Lung microvascular endothelial cell (primary cell): ENCODE measurements around the gene RAB12. TPM values are rescaled to one million over a fixed set of nuclear protein-coding genes. Genes with fewer than 3 reads are reported as not detected.
A peak's percentile ranks its signal among the peaks of the same experiment; 100 is the strongest.
"Not testable (repeated sequence)": the region's sequence is repeated elsewhere in the genome, so short reads cannot be mapped to it uniquely, and the experiment has no call there.

Source experiments
- DNase-seq, 2 donors: peaks; one replicate each; pipeline versions ENCODE4 v3.0.0 to v3.0.0-alpha.2; 2010; ENCODE audit warnings: low read depth in 2 of 2
- total RNA-seq: library from RNA; depleted of rRNA; stranded (reverse); fragments of >200 nt; gene quantifications from 2 replicates; pipeline ENCODE4 v1.2.1, GENCODE V29; 2014

RAB12 gene
- total RNA-seq, 1 donor from 2014 or later, result 54.8 TPM

DNA sequence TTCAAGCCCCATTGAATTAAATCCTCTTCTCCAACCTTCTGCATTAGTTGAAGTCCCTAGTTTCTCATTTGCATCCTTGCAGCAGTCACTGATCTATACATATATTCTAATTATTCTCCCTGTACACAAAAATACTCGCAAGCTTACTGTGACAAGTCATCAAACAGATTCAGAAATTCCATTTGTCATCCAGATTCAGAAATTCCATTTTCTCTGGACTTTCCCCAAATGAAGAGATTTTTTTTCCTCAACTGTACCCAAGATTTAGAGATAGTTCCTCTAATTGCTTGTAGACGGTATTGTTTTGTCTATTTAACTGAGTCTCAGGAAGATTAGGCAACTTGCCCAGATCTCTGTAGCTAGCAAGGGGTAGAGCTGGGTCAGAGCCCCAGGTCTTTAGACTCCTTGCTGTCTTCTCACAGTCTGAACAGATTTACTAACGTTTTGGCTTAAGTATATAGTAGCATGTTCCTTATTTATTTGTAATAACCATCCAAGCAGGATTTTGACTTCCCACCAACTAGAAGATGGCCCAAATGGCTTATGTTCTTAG is 34.2 kb downstream of the RAB12 start:
- no peak for DNase-seq

GRCh38 chr18:8647359-8647758 is 38.1 kb downstream of the RAB12 start:
- not testable (repeated sequence) for DNase-seq

GRCh38 chr18:8651478-8652261 is 42.4 kb downstream of the RAB12 start:
- DNase-seq, result not testable (repeated sequence)

GRCh38 chr18:8654503-8655451 is 45.5 kb downstream of the RAB12 start:
- peak; percentile 26 to 51 for DNase-seq

GRCh38 chr18:8656232-8656631 is 47.0 kb downstream of the RAB12 start:
- peak in 1 of 2 donors; percentile 46 for DNase-seq

- DNase-seq, result no peak
These were observed 48.0 kb downstream of the RAB12 start for GRCh38 chr18:8657050-8657820.

- peak in 1 of 2 donors; percentile 23 for DNase-seq
These were observed 48.7 kb downstream of the RAB12 start for GRCh38 chr18:8657873-8658470.

GRCh38 chr18:8658858-8659485 is 49.7 kb downstream of the RAB12 start:
- no peak for DNase-seq

DNA sequence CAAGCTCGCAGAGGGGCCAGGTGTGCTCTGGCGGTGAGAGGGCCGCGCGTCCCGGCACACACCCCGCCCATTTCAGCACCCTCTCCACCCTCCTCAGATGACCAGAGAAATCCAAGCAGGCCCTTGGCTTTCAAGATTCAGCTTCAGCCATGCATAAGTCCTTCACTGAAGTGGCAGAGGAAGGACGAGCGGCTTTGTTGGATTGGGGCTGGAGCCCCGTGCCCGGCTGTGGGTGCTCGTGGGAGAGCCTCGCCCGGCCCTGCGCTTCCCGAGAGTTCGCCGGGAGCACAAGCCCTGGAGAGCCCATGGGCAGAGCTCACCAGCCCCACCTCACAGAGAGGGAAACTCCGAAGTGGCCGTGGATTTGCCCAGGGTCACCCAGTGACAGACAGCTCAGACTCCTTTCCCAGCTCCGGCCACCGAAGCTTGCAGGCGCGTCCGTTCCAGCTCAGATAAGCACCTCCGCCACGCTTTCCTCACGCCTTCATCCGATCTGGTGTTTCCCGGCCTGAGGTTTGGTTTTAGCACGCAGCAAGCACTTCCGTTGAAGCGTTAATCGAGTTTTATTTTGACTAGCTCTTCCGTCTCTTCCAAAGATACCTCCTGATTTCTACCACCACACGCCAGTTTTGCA is 50.5 kb downstream of the RAB12 start:
- peak in 1 of 2 donors; percentile 21 for DNase-seq

- peak; percentile 11 to 57 for DNase-seq
These were observed 51.1 kb downstream of the RAB12 start for GRCh38 chr18:8660316-8660715.

DNA sequence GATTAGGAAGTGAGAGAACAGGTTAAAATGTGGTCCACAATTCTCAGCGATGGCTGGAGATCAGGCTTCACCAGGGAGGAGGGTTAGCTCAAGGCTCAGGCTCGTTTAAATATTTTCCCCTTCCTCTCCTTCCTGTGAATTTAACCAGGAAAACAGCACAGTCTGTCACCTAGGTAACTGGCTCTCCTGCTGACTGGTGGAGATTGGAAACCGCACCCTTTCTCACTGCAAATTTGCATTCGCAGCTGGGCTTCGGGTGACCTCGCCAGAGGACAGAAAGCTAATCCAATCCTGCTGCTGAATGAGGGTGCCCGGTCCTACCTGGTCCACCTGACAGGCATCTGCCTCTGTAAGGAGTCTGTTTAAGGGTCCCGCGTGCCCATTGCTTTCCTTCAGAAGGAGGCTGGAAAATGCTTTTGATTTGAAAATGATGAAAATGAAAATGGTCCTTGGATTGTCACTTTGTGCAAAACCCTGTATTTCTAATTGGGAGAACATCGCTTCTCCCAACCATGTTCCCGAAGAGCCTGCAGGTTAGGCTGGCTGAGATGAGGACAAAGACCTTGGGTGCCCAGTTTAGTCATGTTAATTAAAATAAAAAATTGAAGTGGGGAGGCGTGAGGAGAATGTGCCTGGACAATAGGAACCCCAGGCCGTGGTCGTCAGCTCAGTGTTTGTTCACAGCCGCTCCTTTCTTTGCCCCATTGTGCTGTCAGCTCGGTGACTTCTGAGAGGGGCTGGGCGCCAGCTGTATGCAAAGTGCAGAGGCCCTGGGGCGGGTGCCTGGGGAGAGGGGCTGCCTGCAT is 52.7 kb downstream of the RAB12 start:
- DNase-seq, result peak; percentile 84

GRCh38 chr18:8662560-8663255 is 53.5 kb downstream of the RAB12 start:
- DNase-seq, result no peak

- DNase-seq, result peak in 1 of 2 donors; percentile 63
These were observed 58.6 kb downstream of the RAB12 start for GRCh38 chr18:8667846-8668245.

DNA sequence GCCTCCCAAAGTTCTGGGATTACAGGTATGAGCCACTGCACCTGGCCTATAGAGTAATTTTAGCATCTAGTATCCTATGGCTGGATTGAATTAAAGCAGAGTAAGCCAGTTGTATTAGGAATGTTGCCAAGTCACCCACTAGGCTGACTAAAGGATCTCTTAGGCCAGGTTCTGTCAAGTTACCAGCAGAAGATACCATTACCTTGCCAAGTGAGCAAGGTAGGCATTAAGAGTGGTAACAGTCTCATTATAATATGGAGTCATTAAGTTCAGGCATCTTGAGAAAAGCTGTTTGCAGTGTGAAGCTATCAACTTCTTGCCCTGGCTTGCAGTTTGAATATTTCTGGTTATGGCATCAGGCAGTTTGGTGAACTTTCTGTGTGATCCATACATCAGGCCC is 59.1 kb downstream of the RAB12 start:
- DNase-seq, result no peak

DNA sequence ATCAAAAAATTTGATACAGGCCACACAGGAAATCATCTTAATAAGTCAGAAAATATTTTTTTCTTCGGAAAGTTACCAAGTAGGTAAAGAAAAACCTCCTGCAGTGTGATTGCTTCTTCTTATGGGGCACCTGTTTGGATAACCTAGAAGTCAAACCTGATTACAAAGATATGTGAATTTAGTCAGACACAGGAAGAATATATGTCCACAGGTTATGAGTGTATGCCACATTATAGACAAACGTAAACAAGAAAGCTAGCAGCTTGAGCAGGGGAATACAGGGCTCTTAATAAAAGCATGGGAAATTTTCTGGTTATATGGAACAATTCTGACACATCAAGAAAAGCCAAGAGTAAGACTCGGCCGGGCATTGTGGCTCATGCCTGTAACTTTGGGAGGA is 60.3 kb downstream of the RAB12 start:
- no peak for DNase-seq

DNA sequence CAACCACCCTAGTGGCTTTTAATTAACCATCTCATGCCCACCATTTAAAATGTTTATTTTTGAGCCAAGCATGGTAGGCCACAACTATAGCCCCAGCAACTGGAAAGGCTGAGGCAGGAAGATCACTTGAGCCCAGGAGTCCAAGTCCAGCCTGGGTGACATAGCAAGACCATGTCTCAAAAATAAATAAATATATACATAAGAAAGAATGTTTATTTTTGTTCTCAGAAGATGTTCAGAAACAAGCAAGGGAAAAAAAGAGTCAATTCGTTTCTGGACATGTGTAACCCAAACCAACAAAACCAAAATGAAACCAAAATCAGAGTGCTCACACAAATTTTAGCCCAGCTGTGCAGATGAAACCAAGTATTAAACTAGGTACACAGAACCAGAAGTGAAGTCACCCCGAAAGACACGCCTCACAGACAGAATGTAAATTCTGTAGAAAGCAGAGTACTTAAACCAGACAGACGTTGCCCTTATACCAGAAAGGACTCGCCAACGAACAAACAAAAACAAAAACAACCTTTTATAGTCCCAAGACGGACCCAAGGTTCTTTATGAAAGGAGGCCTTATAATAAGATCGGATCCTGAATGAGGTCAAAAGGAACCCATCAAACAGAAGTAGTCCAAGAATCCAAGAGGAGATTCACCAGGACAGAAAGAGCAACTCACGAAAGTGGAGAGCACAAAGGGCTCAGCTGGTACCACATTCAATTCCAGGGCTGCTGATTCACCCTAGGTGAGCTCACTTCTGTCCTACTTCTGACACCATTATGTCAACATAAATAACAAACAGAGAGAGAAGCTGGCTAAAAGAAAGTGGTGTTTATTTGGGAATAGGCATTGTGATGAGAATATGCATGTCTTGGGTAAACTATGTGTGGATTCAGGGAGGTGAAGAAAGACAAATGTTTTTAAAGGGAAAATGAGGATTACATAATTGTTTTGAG is 64.3 kb downstream of the RAB12 start:
- no peak for DNase-seq

DNA sequence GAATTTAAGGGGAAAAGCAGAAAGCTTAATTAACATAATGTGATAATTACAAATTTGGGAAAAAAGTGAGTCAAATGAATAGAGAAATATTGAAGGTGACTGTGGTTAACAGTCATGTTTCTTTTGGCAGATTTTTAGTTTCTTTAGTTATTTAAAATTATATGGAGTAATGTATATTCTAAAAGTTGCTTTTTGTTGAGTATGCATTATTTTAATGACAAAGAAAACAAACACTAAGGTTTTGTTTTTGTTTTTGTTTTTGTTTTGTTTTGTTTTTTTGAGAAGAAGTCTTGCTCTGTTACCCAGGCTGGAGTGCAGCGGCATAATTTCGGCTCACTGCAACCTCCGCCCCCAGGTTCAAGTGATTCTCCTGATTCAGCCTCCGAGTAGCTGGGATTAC is 65.8 kb downstream of the RAB12 start:
- no peak for DNase-seq
